PC-9 (cell line): ENCODE measurements around the gene RHOBTB3.

ENCODE experiments used
- CTCF ChIP-seq: fragments of 200-600 bp; sonication (generic); conservative IDR thresholded peaks from 2 replicates; pipeline ENCODE4 v1.6.1; 2017; ENCODE audit warnings: mixed run types, antibody characterized with exemption, mild to moderate bottlenecking, moderate library complexity
- EZH2 ChIP-seq: fragments of 200-600 bp; sonication (generic); IDR thresholded peaks from 2 replicates; pipeline ENCODE4 v1.8.0; 2017; ENCODE audit warnings: antibody characterized with exemption, low read depth

DNA sequence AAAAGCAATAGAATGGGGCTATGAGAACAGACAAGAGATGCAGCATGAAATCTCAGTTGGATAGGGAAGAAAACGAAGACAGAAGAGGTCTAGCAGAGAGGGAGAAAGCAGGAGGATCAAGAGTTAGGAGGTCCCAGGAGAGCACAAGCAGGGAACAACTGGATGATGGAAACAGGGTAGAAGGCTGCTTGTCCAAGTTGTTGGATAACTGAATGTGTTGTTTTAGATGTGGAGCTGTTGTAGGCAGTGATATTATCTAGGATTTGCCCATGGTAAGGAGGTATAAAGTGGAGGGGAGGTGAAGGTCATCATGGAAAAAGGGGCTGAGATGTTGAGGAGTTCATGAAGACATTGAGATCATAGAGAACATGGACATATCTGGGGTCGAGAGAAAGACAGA is 12.4 kb upstream of the RHOBTB3 start:
- no peak for TF ChIP-seq CTCF
- TF ChIP-seq EZH2: no peak
